Stimulated activated CD8-positive, alpha-beta memory T cell treated with anti-CD3 and anti-CD28 coated beads, Interleukin-7, amount 100 ng/mL, for 4 hours (primary cell): ENCODE measurements around the gene SORCS2.

Experiments
- DNase-seq, 2 donors: peaks; one replicate each; pipeline ENCODE4 v3.0.0-alpha.2; 2020; ENCODE audit warnings: low read depth in 2 of 2

SORCS2 gene

GRCh38 chr4:7727749-7728148 is 535.4 kb downstream of the SORCS2 start:
- DNase-seq, result no peak

GRCh38 chr4:7731437-7731836 is 539.1 kb downstream of the SORCS2 start:
- DNase-seq, result no peak

DNA sequence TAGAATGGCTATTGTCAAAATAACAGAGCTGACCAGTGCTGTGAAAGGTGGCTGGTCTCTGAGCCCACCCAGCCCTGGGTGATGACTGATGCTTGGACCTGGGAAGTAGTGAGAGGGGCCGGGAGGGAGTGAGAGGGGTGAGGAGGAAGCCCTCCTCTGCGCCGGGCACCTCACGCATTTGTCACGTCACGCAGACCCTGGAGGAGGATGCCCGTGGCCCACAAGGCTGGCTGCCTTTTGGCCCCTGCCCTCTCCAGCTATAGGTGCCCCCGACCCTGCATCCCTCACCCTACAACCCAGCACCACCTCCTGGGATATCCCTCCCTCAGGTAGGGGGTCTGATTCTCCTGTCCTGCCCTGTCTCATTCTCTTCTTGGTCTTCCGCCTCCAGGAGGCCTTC is 539.9 kb downstream of the SORCS2 start:
- DNase-seq, result no peak

GRCh38 chr4:7733201-7733600 is 540.9 kb downstream of the SORCS2 start:
- DNase-seq, result no peak

- no peak for DNase-seq
Measured at GRCh38 chr4:7733801-7734650, 541.7 kb downstream of the SORCS2 start.

- DNase-seq, result no peak
Measured at GRCh38 chr4:7734651-7735260, 542.4 kb downstream of the SORCS2 start.

DNA sequence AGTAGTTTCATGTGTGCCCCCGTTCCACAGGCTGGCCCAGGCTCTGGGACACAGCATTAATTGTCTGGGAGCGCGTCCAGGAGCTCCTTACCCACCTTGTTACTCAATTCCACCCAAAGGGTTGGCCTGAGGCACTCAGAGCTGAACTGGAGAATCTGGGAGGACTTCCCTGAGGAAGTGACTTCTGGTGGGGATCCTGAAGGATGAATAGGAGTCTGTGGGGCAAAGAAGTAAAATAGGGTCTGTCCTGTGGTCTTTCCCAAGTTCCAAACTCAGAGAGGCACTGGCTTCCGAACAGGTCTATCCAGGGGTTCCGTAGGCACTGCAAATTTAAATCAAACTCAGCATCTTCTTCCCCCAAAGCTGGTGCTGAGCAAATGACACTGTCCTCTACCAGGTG is 543.1 kb downstream of the SORCS2 start:
- no peak for DNase-seq

- DNase-seq, result no peak
Measured at GRCh38 chr4:7735961-7736360, 543.6 kb downstream of the SORCS2 start.

- no peak for DNase-seq
Measured at GRCh38 chr4:7736436-7737267, 544.3 kb downstream of the SORCS2 start.

DNA sequence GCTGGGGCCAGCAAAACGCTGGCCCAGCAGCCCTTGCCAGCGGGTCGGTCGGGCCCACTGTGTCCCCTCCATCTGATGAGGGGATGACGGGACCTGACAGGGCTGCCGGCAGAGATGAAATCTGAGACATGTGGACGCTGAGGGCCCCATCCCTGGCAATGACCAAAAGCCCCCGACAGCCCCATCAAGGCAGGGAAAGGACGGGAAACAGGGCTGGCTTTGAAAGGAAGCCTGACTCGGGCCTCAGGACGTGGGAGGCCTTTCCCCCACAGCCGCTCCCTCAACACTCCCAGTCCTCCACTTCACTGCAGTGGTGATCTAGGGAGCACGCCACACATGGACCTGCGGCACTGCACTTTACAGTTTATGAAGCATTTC is 544.9 kb downstream of the SORCS2 start:
- DNase-seq, result no peak

DNA sequence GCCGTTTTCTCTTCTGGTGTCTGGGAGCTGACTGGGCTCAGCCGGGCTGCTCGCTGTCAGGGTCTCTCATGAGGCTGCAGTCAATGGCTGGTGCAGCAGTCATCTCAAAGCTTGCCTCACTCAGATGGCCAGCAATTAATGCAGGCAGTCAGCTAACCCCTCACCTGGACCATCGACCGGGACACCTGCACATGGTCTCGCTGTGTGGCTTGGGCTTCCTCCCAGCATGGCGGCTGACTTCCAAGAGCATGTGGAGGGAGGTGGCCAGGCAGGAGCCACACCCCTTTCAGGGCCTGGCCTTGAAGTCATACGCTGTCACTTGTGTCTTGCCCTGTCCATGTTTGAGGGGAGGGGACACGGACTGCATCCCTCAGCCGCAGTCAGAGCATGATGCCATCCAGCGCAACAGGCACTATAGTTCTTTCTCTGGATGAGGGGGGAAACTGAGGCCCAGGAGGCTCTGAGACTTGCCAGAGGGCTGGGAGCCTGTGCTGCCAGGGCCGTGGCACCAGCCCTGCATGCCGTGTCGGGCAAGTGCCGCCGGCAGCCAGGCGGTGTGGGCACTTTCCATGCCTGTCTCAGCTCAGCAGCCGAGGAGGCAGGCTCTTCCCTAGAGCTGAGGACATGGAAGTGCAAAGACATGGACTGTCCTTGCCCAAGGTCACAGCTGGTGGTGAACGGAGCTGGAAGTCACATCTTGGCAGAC is 545.6 kb downstream of the SORCS2 start:
- DNase-seq, result no peak

DNA sequence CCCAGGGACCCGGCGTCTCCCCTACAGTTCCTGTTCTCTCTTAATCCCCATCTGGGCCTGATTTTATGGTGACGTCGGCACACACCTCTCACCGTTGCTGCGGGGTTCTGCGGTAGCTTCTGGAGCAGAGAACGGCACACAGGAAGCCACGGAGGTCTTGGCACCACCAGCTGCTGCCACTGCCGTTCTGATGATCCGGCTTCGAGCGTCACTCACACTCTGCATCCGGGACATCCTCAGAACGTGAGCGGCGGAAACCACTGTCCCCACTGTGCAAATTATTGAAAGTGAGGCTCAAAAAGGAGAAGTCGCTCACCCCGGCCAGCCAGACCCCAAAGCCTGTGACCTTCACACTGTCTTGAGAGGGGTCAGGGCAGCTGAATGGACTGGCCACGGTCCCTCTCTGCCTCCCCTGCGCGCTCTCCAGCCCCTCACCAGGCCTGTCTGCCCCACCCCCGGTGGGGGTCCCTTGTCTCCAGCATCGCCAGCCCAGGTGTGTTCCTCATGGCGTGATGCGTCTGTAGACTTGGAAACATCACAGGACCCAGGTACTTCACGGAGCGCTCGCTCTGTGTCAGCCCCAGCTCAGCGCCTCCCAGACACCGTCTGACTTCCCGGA is 546.2 kb downstream of the SORCS2 start:
- no peak for DNase-seq

GRCh38 chr4:7739077-7739917 is 547.0 kb downstream of the SORCS2 start:
- no peak for DNase-seq

GRCh38 chr4:7739918-7740865 is 547.9 kb downstream of the SORCS2 start:
- DNase-seq, result no peak

DNA sequence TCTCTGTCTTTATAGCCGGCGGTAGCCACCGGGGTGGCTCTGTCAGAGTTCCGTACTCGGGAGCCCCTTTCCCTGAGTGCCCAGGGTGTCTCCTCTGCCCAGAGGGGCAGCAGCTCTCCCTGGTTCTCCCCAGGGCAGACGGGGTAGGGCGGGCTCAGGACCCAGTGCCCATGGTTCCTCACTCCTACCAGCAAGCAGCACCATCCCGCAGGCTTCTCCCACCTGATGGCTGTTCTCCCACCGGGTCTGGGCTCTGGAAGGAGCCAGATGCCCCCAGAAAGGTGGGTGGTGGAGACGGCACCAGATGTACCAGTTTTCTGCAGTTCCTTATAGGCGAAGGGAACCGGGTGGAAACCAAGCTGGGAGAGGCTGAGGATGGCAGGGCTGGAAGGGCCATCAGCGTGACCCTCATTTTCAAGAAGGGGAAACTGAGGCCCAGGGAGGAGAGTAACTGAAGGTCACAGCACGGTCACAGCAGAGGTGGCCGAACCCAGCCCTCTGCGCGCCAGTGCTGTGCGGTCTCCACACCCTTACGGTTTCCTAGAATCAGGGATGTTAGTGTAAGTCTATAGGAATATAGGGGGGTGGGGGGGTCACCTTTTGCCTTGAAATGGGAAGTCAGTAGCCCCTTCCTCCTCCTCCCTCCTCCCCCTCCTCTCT is 548.7 kb downstream of the SORCS2 start:
- DNase-seq, result no peak

GRCh38 chr4:7741946-7742806 is 549.8 kb downstream of the SORCS2 start:
- no peak for DNase-seq

DNA sequence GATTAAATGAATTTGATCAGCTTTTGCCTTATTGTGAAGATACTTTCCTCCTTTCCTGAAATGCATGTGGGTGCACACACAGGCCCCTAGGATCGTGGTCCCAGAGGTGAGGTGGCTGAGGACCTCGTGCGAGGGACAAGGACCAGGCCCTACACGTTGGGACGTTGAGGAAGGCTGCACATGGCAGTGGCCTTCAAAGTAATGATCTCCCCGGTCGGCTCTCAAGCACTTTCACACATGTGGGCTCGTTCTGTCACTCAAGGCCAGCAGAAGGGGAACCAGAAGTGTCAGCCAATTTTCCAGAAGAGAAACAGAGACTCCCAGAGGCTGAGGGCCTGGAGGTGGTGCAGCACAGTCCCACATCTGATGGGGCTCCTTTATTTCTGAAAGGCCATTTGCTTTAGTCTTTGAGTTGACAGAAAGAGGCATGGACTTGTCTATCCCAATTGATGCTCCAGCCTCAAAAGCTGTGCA is 550.5 kb downstream of the SORCS2 start:
- DNase-seq, result no peak
